H54 (cell line): ENCODE data around the gene GPR107.

Source experiments
- DNase-seq: peaks from one replicate; pipeline ENCODE4 v3.0.0; 2011; ENCODE audit warnings: low spot score, mixed read lengths; ENCODE audit not compliant: insufficient read length
- FAIRE-seq: peaks from 3 replicates; lab custom pipeline; 2011; peaks lifted over from hg19 to GRCh38; lab: Jason Lieb, UNC
- POLR2A ChIP-seq: IDR thresholded peaks from 2 replicates; pipeline ENCODE4 v1.6.1; 2011; ENCODE audit warnings: low read depth, mild to moderate bottlenecking, low read length

The GPR107 gene

DNA sequence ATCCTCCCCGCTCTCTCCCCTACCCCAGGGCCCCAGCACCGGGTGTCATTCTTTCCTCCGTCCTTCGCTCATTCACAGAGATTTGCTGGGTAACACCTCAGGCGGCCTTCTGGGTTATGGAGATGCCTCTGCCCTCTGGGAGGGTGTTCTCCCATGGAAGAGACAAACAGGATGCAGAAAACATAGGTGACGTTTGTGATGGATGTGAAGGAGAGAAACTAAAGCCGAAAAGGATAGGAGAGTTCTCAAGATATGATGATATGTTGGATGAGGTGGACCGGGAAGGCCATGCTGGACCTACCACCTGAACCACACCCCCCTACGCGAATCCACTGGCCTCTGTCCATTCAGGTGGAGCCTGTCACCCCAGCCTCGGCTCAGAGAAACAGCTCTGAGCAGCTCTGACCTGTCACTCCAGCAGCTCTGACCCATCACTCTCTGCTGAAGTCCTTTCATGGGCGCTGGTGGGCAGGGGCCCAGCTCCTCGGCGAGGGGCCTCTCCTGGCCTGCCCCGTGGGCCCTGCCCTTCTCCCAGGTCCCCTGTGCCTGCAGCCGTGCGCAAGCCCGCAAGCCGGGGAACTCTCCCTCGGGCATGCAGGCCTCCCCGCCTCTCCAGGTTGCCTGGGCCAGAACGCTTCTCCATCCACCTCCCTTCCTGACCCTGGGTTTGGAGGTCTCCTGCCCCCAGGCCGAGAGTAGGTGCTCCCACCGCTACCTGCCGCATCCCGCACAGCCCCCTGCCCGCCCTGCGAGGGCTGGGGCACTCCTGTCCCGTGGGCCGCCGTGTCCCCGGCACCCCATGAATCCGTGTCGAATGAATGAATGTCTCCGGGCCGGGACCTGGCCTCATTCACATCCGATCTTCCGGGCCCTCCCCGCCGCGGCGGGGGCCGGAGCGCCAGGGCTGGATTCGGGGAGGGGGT is 117.8 kb downstream of the GPR107 start:
- TF ChIP-seq POLR2A, result no peak
- FAIRE-seq (no peak), DNase-seq (no peak)

DNA sequence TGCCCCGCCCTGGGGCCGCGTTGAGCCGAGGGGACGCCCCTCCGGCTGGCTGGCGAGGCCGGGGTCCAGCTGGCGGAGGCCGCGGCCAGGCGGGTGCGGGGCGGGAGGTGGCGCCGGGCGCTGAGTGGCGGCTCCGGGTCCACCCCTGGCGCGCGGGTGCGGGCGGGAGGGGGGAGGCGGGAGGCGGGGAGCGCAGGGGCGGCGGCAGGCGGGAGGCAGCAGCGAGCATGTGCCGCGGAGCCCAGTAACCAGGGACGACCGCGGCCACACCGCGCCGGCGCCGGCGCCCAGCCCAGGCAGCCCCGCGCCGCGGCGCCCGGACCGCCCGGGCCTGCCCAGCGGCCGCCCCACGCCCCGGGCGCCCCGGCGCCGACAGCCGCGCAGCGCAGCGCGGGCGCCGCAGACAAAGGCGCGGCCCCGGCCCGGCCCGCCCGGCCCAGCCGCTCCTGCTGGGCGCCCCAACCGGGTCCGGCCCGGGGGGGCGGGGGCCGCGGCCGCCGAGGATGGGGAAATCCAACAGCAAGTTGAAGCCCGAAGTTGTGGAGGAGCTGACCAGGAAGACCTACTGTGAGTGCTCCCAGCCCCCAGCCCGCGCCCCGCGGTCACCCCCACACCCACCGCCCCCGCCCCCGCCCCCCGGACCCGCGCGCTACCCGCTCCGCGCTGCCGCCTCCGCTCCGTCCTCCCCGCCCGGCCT is 118.6 kb downstream of the GPR107 start, which contains the start of gene NCS1:
Gene NCS1 (plus strand): TSS at position 244 of the 697 bp plus-strand sequence. CDS start 260 bp downstream, at position 504.
- TF ChIP-seq POLR2A, result 0 out of 2 replicates have a peak, but pooled peaks have one; percentile 29
- DNase-seq (peak; percentile 44), FAIRE-seq (no peak)

DNA sequence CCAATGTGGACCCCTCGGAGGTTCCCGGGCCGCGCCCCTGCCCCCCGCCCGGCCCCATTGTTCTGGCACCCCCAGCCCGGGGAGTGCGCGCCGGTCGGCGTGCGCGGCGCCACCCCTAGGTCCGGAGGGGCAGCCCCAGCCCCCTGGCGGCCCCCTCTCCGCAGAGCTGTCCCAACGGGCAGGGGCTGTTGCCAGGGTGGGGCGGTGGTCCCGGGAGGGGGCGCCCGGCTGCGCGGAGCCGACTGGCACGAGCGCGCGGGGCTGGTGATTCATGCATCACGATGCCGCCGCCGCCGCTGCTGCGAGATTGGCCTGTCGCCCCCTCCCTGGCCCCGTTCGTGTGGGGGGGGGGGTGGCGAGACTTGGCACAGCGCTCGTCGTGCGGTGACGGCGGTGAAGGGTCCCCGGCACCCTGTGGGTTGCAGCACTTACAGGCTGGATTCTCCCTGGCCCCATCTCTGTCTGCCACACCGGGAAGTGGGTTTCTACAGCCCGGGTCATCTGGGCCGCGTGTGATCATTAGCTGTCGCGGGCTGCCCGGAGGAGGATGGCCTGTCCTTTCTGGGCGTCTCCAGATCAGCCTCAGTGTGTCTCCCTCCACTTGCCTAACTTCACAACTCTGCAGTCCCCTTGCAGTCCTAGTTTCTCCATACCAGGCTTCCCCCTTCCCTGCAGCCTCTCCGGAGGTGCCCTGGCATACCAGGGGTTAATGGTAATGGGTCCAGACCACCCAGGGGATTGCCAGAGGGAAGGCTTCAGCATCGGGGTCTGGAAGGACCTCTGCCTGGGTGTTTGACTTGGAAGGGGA is 119.4 kb downstream of the GPR107 start:
- FAIRE-seq (no peak), DNase-seq (no peak)
- no peak for TF ChIP-seq POLR2A

DNA sequence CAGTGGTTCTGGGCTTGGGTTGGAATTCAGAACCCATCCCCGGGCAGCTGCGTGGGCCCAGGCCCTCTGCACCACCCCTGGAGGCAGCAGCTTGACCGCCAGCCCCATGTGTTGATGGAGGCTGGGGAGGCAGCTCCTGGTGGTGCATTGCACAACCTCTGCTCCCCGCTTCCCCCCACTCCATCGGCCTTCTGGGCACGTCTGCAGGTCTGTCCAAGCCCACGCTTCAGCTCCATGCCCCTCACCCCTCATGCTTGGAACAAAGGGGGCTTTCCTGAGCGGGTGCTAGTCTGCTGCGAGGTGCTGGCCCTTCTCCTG is 119.9 kb downstream of the GPR107 start:
- DNase-seq (no peak), FAIRE-seq (no peak)
- TF ChIP-seq POLR2A, result no peak

DNA sequence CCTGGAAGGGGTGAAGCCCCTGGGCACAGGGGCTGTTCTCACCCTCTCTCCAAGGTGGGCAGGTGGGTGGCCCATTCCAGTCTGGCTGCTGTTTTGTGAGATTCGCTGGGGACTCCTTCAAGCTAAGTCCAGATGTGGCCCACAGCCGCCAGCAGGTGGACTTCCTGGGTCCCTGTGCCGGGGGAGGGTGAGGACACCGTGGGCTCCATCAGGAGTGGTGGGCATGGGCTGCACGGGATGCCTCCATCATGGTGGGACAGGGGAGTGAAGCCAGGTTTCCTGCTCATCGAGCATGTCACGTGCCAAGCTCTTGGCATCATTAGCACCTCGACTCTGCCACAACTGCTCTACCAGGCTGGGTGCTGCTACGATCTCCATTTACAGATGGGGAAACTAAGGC is 120.3 kb downstream of the GPR107 start:
- FAIRE-seq (no peak), DNase-seq (no peak)
- no peak for TF ChIP-seq POLR2A

DNA sequence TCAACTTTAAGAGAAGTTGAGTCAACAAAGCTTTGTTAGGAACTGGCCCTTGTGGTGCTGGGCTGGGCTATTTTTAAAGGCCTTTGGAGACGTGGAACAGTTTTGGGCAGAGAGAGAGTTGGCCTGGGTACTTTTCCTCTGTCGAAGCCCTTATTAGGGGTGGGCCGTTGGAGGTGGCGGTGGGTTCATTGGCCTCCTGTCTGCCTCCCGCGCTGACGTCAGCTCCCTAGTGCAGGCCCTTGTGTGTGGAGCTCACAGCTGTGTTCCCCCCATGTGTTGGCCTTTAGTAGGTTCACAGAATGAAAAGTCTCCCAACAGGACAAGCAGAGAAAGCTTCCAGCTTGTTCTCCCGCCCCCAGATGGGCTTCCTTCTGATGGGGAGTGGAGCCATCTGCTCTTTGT is 121.2 kb downstream of the GPR107 start:
- FAIRE-seq, result no peak
- no peak for TF ChIP-seq POLR2A
- DNase-seq, result no peak

DNA sequence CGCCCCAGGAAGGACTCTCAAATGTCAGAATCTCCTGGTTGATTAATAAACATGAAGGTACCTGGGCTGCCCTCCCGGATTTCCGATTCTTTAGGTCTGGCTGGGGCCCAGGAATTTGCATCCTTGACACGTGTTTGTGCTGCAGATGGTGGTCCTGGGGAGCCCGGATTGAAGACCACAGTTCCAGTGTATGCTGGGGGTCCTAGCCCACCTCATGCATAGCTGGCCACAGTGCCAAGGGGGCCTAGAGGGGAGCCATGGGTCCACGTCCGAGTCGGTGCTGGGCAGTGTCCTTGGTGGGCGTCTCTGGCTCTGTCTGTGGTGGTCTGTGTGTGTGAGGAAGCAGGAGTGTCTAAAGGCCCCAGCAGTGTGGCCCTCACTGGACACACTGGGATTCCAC is 121.6 kb downstream of the GPR107 start:
- FAIRE-seq, result no peak
- DNase-seq, result no peak
- TF ChIP-seq POLR2A, result no peak

DNA sequence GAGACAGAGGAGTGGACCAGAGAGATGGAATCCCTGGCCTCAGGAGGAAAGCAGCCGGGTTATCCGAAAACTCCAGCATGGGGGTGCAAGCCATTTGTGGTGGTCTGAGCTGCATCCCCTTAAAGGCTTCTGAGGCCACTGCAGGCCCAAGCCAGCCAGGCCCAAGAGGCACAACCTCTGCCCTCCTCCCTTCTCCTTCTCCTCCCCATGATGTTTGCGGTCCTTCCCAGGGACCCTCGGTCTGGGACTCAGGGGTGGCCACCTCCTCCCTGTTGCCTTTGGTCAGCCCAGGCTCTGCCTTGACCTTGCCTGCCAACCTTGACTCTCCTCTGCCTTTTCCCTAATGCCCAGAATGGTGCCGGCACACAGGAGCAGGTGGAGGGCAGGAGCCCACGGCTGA is 123.1 kb downstream of the GPR107 start:
- no peak for DNase-seq

DNA sequence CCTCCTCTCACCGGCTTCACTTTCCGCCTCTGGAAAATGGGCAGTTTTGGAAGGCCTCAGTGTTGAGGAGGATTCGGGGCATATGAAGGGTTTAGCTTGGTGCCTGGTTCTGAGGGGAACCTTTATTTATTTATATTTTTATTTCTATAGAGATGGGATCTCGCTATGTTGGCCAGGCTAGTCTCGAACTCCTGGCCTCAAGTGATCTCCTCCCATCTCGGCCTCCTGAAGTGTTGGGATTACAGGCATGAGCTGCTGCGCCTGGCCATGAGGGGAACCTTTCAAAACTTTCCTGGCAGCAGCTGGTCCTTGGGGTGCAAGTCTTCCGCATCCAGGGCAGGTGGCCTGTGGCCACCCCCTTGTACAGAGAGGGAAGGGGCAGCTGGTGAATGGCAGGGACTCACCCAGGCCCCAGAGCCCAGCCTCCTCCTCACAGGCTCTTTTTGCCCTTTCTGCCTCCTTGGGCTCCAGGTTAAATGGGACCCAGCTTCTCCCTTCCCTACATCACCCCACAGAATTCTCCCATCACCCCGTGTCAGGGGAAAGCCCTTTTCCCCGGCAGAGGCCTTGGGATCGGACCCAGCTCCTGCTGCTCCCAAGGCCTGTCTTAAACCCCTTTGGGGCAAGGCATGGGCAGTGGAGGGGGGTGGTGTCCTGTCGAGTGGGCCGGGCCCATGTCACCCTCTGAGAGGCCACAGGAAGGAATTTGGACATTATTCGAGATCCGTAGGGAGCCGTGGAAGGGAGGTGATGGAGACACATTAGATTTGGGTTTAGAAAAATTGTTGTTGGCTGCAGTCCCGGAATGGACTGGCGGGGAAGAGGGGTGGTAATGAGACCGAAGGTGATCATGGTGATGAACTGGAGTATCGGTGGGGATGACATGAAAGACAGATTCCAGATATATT is 124.4 kb downstream of the GPR107 start:
- no peak for DNase-seq
- no peak for TF ChIP-seq POLR2A
- FAIRE-seq, result no peak

More for the DNA sequence above, 123.1 kb downstream of the GPR107 start:
- FAIRE-seq, result no peak
- no peak for TF ChIP-seq POLR2A

DNA sequence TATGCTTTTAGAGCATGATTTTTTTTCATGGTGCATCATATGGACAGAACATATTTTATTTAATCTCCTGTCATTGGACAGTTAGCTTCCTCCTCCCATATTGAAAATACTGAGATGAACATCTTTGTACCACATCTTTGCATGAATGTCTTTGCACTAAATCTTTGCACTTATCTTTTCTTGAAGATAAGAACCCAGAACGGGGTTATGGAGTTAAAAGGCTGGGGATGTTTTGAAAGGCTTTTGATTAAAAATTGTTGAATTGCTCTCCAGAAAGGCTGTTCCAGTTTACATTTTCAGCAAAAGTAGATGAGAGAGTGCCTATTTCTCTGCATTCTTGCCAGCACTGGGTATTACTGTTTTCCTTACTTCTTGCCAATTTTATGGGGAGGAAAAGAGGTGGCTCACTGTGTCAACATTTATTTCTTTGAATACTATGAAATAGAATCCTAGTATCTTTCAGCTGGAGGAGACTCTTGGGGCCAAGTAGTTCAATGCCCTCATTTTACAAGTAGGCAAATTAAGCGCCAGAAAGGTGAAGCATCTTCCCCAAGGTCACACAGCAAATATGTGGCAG is 125.7 kb downstream of the GPR107 start:
- no peak for FAIRE-seq
- no peak for DNase-seq
- TF ChIP-seq POLR2A, result no peak

DNA sequence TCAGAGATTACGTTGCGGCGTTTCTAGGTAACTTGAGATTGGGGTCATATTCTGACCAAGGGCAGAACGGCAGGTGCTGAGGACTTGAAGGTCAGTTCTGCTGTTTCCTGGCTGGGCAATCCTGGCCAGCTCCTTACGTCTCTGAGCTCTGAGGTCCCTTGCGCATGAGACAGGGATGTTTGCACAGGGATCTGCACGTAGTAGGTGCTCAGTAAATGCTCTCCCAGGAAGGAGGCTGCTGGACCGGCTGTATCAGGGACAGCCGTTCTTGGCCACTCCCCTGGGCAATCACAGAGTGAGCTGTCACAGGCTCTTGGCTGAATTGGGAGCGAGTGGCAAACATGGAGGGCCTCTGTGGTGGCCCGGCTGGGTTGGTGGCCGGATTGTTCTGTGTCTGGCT is 126.8 kb downstream of the GPR107 start:
- FAIRE-seq, result no peak
- TF ChIP-seq POLR2A, result no peak
- DNase-seq, result no peak

DNA sequence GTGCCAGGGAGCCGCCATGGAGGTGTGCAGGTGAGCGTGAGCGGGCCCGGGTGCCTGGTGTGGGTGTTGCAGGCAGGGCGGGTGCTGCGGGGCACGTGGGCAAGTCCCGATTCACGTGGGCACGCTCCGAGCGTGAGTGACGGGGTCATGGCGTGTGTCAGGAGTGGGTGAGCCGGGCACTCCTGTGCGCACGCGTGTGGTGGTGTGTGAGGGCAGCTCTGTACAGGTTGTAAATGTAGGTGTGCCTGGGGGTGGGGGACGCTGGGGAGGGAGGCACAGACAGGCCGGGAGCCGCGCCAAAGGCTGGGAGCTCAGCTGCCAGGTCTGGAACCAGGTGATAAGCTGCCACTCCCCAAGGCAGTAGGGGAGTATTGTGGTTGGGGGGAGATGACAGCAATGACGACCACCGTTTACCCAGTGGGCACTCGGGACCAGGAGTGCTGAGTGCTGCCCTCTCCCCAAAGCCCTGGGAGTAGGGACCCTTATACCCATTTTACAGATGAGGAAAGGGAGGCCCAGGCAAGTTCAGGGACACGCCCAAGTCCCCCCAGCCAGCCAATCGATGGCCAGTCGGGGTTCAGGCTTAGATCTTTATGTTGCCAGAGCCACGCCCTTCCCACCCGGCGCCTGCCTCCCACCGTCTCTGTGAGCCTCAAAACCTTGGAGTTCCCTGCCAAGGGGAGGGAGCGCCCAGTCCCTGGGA is 128.1 kb downstream of the GPR107 start:
- DNase-seq (no peak), FAIRE-seq (no peak)
- no peak for TF ChIP-seq POLR2A
